Measurements from ENCODE around the gene TNFAIP8.

DNA sequence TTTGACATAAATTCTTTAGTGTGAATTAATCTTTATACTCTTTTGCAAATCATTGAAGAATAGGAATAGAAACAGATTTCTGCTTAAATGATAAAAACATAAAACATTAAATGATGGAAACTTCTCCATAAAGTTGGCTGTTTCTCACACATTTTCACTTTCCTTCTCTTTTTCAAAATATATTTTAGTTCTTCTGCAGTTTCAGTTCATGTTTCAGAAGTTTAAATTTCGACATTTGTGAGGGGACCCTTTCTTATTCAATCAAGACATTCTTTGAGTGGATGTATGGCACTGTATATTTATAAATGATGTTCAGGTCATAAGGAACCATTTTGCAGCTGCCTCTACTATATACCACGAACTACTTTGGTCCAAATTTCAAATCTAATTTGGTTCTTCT lies 34.6 kb downstream of the TNFAIP8 start:
- TF ChIP-seq CTCF (IDR thresholded peaks at IDR 0.05): no peak
- no peak for TF ChIP-seq POLR2A (IDR thresholded peaks at IDR 0.05)

Measured in uterus (tissue), 2 donors.